Activated T-cell treated with anti-CD3 and anti-CD28 coated beads, Interleukin-2, amount 50 U/mL, for 4 hours (primary cell): ENCODE results near the gene NSMCE1. TPM values are rescaled to one million over a fixed set of nuclear protein-coding genes. Genes with fewer than 3 reads are reported as not detected.

Experiments
- ATAC-seq, 2 donors: fragments of 200-7000 bp; cut with Tn5 transposase; one replicate each; pipeline ENCODE4 v1.10.0; 2021
- DNase-seq: peaks from one replicate; pipeline ENCODE4 v3.0.0-alpha.2; 2020
- H3K27me3 Mint-ChIP-seq: one replicate; pipeline ENCODE4 v1.8.0; 2021; ENCODE audit warnings: low read depth, mixed read lengths
- H3K36me3 Mint-ChIP-seq: one replicate; pipeline ENCODE4 v1.8.0; 2022; ENCODE audit warnings: mixed read lengths; ENCODE audit not compliant: insufficient read depth
- H3K4me1 Mint-ChIP-seq: one replicate; pipeline ENCODE4 v1.8.0; 2021; ENCODE audit warnings: low read depth, mixed read lengths
- H3K4me3 Mint-ChIP-seq: one replicate; pipeline ENCODE4 v1.8.0; 2021; ENCODE audit warnings: mild to moderate bottlenecking, moderate library complexity, mixed read lengths
- H3K9me3 Mint-ChIP-seq: one replicate; pipeline ENCODE4 v1.8.0; 2021; ENCODE audit warnings: mixed read lengths
- total RNA-seq, 3 donors: library from RNA; stranded (reverse); gene quantifications; one replicate each; pipeline ENCODE4 v1.2.1, GENCODE V29; 2021

The NSMCE1 gene
- total RNA-seq, 3 donors from 2014 or later: 109 to 111 (median 111) TPM

- H3K4me3 Mint-ChIP-seq: peak overlapping the region; percentile 80
- H3K36me3 Mint-ChIP-seq: peaks cover 5% of the 10 kb centered on the region
- DNase-seq (peak; percentile 37), ATAC-seq (peak; percentile 3 to 15)
- no peaks in the 10 kb centered on the region for H3K9me3 Mint-ChIP-seq
- no peaks in the 10 kb centered on the region for H3K27me3 Mint-ChIP-seq
- H3K4me1 Mint-ChIP-seq: peaks cover 84% of the 10 kb centered on the region
Measured at GRCh38 chr16:27238016-27238587, 30.5 kb downstream of the NSMCE1 start.

GRCh38 chr16:27237219-27238015, 31.2 kb downstream of the NSMCE1 start:
- peaks cover 8% of the 10 kb centered on the region for H3K36me3 Mint-ChIP-seq
- peak overlapping the region; percentile 80 for H3K4me3 Mint-ChIP-seq

GRCh38 chr16:27236635-27237218, 31.8 kb downstream of the NSMCE1 start:
- peak overlapping the region; percentile 80 for H3K4me3 Mint-ChIP-seq
- H3K36me3 Mint-ChIP-seq: peaks cover 9% of the 10 kb centered on the region
- DNase-seq (no peak), ATAC-seq (peak in 1 of 2 donors; percentile 29)
- H3K9me3 Mint-ChIP-seq: no peaks in the 10 kb centered on the region
- no peaks in the 10 kb centered on the region for H3K27me3 Mint-ChIP-seq
- H3K4me1 Mint-ChIP-seq: peaks cover 86% of the 10 kb centered on the region

More at GRCh38 chr16:27237219-27238015, 31.2 kb downstream of the NSMCE1 start:
- no peaks in the 10 kb centered on the region for H3K27me3 Mint-ChIP-seq
- peaks cover 84% of the 10 kb centered on the region for H3K4me1 Mint-ChIP-seq
- H3K9me3 Mint-ChIP-seq: no peaks in the 10 kb centered on the region
- DNase-seq (peak; percentile 72), ATAC-seq (peak; percentile 78 to 81)

GRCh38 chr16:27235938-27236245, 32.7 kb downstream of the NSMCE1 start:
- Mint-ChIP-seq H3K4me3 (peak overlapping the region; percentile 79), H3K36me3 (peaks cover 9% of the 10 kb centered on the region), H3K4me1 (peaks cover 89% of the 10 kb centered on the region), H3K27me3 (no peaks in the 10 kb centered on the region), H3K9me3 (no peaks in the 10 kb centered on the region)
- ATAC-seq: no peak
- no peak for DNase-seq

GRCh38 chr16:27235055-27235937, 33.3 kb downstream of the NSMCE1 start:
- Mint-ChIP-seq H3K4me3 (peak overlapping the region; percentile 79), H3K27me3 (no peaks in the 10 kb centered on the region), H3K4me1 (peaks cover 95% of the 10 kb centered on the region), H3K36me3 (peaks cover 13% of the 10 kb centered on the region), H3K9me3 (no peaks in the 10 kb centered on the region)
- DNase-seq: peak; percentile 79
- peak; percentile 36 to 44 for ATAC-seq

GRCh38 chr16:27234603-27235002, 34.0 kb downstream of the NSMCE1 start:
- no peak for DNase-seq
- no peaks in the 10 kb centered on the region for H3K9me3 Mint-ChIP-seq
- H3K4me1 Mint-ChIP-seq: peaks cover 93% of the 10 kb centered on the region
- ATAC-seq: no peak
- H3K36me3 Mint-ChIP-seq: peaks cover 13% of the 10 kb centered on the region
- H3K4me3 Mint-ChIP-seq: peak overlapping the region; percentile 79
- H3K27me3 Mint-ChIP-seq: no peaks in the 10 kb centered on the region

GRCh38 chr16:27234171-27234570, 34.4 kb downstream of the NSMCE1 start:
- H3K4me3 Mint-ChIP-seq: no peak overlapping the region
- ATAC-seq (no peak), DNase-seq (no peak)
- no peaks in the 10 kb centered on the region for H3K27me3 Mint-ChIP-seq
- H3K4me1 Mint-ChIP-seq: peaks cover 94% of the 10 kb centered on the region
- H3K36me3 Mint-ChIP-seq: peaks cover 13% of the 10 kb centered on the region
- H3K9me3 Mint-ChIP-seq: no peaks in the 10 kb centered on the region

GRCh38 chr16:27233731-27234130, 34.8 kb downstream of the NSMCE1 start:
- ATAC-seq (no peak), DNase-seq (no peak)
- peaks cover 13% of the 10 kb centered on the region for H3K36me3 Mint-ChIP-seq
- H3K4me1 Mint-ChIP-seq: peaks cover 92% of the 10 kb centered on the region
- no peak overlapping the region for H3K4me3 Mint-ChIP-seq
- no peaks in the 10 kb centered on the region for H3K27me3 Mint-ChIP-seq
- no peaks in the 10 kb centered on the region for H3K9me3 Mint-ChIP-seq

GRCh38 chr16:27232901-27233625, 35.5 kb downstream of the NSMCE1 start:
- no peak for ATAC-seq
- no peak for DNase-seq
- Mint-ChIP-seq H3K9me3 (no peaks in the 10 kb centered on the region), H3K27me3 (no peaks in the 10 kb centered on the region), H3K4me3 (peak overlapping the region; percentile 64), H3K36me3 (peaks cover 13% of the 10 kb centered on the region), H3K4me1 (peaks cover 85% of the 10 kb centered on the region)

- peaks cover 13% of the 10 kb centered on the region for H3K36me3 Mint-ChIP-seq
- ATAC-seq: peak; percentile 5 to 13
- no peaks in the 10 kb centered on the region for H3K9me3 Mint-ChIP-seq
- H3K4me3 Mint-ChIP-seq: peak overlapping the region; percentile 64
- no peaks in the 10 kb centered on the region for H3K27me3 Mint-ChIP-seq
- DNase-seq: peak; percentile 35
- H3K4me1 Mint-ChIP-seq: peaks cover 79% of the 10 kb centered on the region
Measured at GRCh38 chr16:27232061-27232900, 36.3 kb downstream of the NSMCE1 start.

GRCh38 chr16:27231692-27232060, 36.9 kb downstream of the NSMCE1 start:
- no peaks in the 10 kb centered on the region for H3K27me3 Mint-ChIP-seq

GRCh38 chr16:27230562-27231001, 38.0 kb downstream of the NSMCE1 start:
- H3K36me3 Mint-ChIP-seq: peaks cover 21% of the 10 kb centered on the region
- peaks cover 83% of the 10 kb centered on the region for H3K4me1 Mint-ChIP-seq
- peak overlapping the region; percentile 69 for H3K4me3 Mint-ChIP-seq
- no peaks in the 10 kb centered on the region for H3K27me3 Mint-ChIP-seq
- ATAC-seq (peak; percentile 49 to 53), DNase-seq (peak; percentile 63)
- no peaks in the 10 kb centered on the region for H3K9me3 Mint-ChIP-seq

More at GRCh38 chr16:27231692-27232060, 36.9 kb downstream of the NSMCE1 start:
- Mint-ChIP-seq H3K4me1 (peaks cover 79% of the 10 kb centered on the region), H3K36me3 (peaks cover 17% of the 10 kb centered on the region), H3K4me3 (peak overlapping the region; percentile 64), H3K9me3 (no peaks in the 10 kb centered on the region)
- DNase-seq (no peak), ATAC-seq (no peak)
